G401.6 (cell line): ENCODE data around the gene KRT71.
"Not testable (repeated sequence)": the region's sequence is repeated elsewhere in the genome, so short reads cannot be mapped to it uniquely, and the experiment has no call there.

ENCODE experiments used
- FAIRE-seq: peaks from 2 replicates; lab custom pipeline; 2012; peaks lifted over from hg19 to GRCh38; lab: Jason Lieb, UNC

The KRT71 gene

GRCh38 chr12:52519826-52520662, 32.9 kb downstream of the KRT71 start, which contains the start of gene KRT5:
Gene KRT5, minus strand, starts transcription at chr12:52520394. Its CDS starts 98 bp downstream, at chr12:52520296.
- no peak for FAIRE-seq

GRCh38 chr12:52519387-52519703, 33.6 kb downstream of the KRT71 start:
- FAIRE-seq: no peak

GRCh38 chr12:52518574-52519386, 34.2 kb downstream of the KRT71 start:
- no peak for FAIRE-seq

GRCh38 chr12:52517888-52518287, 35.1 kb downstream of the KRT71 start:
- no peak for FAIRE-seq

GRCh38 chr12:52517005-52517835, 35.7 kb downstream of the KRT71 start:
- FAIRE-seq: no peak

GRCh38 chr12:52515927-52516831, 36.8 kb downstream of the KRT71 start:
- no peak for FAIRE-seq

GRCh38 chr12:52515319-52515646, 37.7 kb downstream of the KRT71 start:
- no peak for FAIRE-seq

- FAIRE-seq: no peak
Measured at GRCh38 chr12:52514471-52515318, 38.2 kb downstream of the KRT71 start.

GRCh38 chr12:52513736-52514135, 39.2 kb downstream of the KRT71 start:
- no peak for FAIRE-seq

GRCh38 chr12:52508211-52508610, 44.7 kb downstream of the KRT71 start:
- no peak for FAIRE-seq

GRCh38 chr12:52506858-52507715, 45.9 kb downstream of the KRT71 start:
- FAIRE-seq: no peak

- FAIRE-seq: no peak
Measured at GRCh38 chr12:52502877-52503276, 50.1 kb downstream of the KRT71 start.

GRCh38 chr12:52501490-52501889, 51.5 kb downstream of the KRT71 start:
- FAIRE-seq: no peak

GRCh38 chr12:52500574-52500973, 52.4 kb downstream of the KRT71 start:
- not testable (repeated sequence) for FAIRE-seq

GRCh38 chr12:52499806-52500560, 53.0 kb downstream of the KRT71 start:
- FAIRE-seq: no peak

GRCh38 chr12:52498946-52499345, 54.0 kb downstream of the KRT71 start:
- FAIRE-seq: no peak

- FAIRE-seq: no peak
Measured at GRCh38 chr12:52497975-52498374, 55.0 kb downstream of the KRT71 start.

GRCh38 chr12:52496590-52497071, 56.3 kb downstream of the KRT71 start:
- no peak for FAIRE-seq

- FAIRE-seq: no peak
Measured at GRCh38 chr12:52496054-52496453, 56.9 kb downstream of the KRT71 start.
